Tibial nerve (tissue), 4 donors: ENCODE data around the gene ATP9B. TPM values are rescaled to one million over a fixed set of nuclear protein-coding genes. Genes with fewer than 3 reads are reported as not detected.
A peak's percentile ranks its signal among the peaks of the same experiment; 100 is the strongest.

Experiments
- DNase-seq, 2 donors: peaks; one replicate each; pipeline ENCODE4 v3.0.0-alpha.2; 2019; ENCODE audit warnings: low spot score in 2 of 2
- H3K27ac ChIP-seq, 4 donors: fragments of 200-600 bp; sonication (generic) in 3 of 4; one replicate each; pipeline ENCODE4 v1.5.1; 2017 to 2019; ENCODE audit warnings: mild to moderate bottlenecking in 1 of 4
- H3K27me3 ChIP-seq, 2 donors: fragments of 200-600 bp; sonication (generic) in 1 of 2; one replicate each; pipeline versions ENCODE4 v1.5.1 to v1.6.0; 2017 to 2019
- H3K36me3 ChIP-seq, 3 donors: fragments of 200-600 bp; sonication (generic); one replicate each; pipeline ENCODE4 v1.5.1; 2018 to 2019
- H3K4me1 ChIP-seq, 4 donors: fragments of 200-600 bp; sonication (generic) in 3 of 4; one replicate each; pipeline ENCODE4 v1.5.1; 2017 to 2019
- H3K4me3 ChIP-seq, 4 donors: fragments of 200-600 bp; sonication (generic) in 3 of 4; one replicate each; pipeline ENCODE4 v1.5.1; 2017 to 2019; ENCODE audit warnings: mild to moderate bottlenecking in 1 of 4, moderate library complexity in 1 of 4
- H3K9me3 ChIP-seq, 4 donors: fragments of 200-600 bp; sonication (generic) in 3 of 4; one replicate each; pipeline ENCODE4 v1.5.1; 2017 to 2019
- EP300 ChIP-seq, 2 donors: sonication (generic); formaldehyde crosslinking; IDR thresholded peaks; one replicate each; pipeline ENCODE4 v1.6.1; 2017; ENCODE audit warnings: antibody characterized with exemption in 2 of 2, mild to moderate bottlenecking in 1 of 2
- POLR2A ChIP-seq, 2 donors: fragments of 450-650 bp; IDR thresholded peaks; one replicate each; pipeline ENCODE4 v1.6.1; 2017; ENCODE audit warnings: antibody characterized with exemption in 2 of 2, mild to moderate bottlenecking in 2 of 2, moderate library complexity in 2 of 2
- WGBS, 2 donors: methylation state at CpG; one replicate each; pipeline ENCODE4 v1.1.5; 2018; 5-methylcytosine and 5-hydroxymethylcytosine counted together
- total RNA-seq, 4 donors: library from RNA; depleted of rRNA; stranded (reverse); fragments of >200 nt; gene quantifications; one replicate each; pipeline ENCODE4 v1.1.0, GENCODE V29; 2016
- TF ChIP-seq, protein P1 (sequence below), 5 experiments: fragments of 200-600 bp in 3 of 5; fragments of 450-650 bp in 2 of 5; sonication (generic) in 3 of 5; IDR thresholded peaks; one replicate each; pipeline ENCODE4 v1.5.1; 2016 to 2019; ENCODE audit warnings: antibody characterized with exemption in 5 of 5, mild to moderate bottlenecking in 3 of 5, moderate library complexity in 2 of 5

The ATP9B gene
- total RNA-seq, 4 donors from 2014 or later, result 56.9 to 68.7 (median 59.8) TPM

DNA sequence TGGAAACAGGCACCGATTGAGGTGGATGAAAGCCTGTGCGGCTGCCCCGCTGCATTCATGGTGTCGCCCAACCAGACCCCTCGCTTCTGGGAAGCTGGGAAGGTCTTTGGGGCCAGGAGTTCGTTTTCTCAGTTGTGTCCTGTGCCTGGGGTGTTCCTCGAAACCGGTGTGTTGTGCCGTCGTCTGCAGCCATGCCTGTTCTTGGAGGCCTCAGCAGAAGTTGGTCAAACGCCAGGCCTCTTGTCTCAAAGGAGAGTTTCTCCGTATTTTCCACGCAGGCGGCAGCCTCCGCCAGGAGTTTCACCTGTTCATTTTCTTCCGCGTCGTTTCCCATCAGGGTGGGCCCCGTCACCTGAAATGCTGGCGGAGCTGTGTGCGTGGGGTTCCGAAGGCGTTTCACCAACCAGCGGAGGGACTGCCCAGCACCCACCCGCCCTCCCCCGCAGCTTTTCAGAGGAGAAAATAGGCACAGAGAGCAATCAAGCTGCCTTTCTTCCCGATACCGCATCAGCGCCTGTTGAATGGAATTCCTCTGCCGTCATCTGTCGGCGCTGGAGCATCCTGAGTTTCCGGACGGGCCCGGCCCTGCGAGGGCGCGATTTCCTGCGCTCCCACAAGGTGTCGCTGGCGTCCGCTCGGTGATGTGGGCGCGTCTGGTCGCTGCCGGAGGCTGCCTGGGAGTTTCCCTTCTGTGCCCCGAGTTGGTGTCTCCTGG, 309.5 kb downstream of the ATP9B start:
- WGBS, 2 donors, result 39 to 69% methylated on average over 28 to 47 of the region's 48 CpGs

DNA sequence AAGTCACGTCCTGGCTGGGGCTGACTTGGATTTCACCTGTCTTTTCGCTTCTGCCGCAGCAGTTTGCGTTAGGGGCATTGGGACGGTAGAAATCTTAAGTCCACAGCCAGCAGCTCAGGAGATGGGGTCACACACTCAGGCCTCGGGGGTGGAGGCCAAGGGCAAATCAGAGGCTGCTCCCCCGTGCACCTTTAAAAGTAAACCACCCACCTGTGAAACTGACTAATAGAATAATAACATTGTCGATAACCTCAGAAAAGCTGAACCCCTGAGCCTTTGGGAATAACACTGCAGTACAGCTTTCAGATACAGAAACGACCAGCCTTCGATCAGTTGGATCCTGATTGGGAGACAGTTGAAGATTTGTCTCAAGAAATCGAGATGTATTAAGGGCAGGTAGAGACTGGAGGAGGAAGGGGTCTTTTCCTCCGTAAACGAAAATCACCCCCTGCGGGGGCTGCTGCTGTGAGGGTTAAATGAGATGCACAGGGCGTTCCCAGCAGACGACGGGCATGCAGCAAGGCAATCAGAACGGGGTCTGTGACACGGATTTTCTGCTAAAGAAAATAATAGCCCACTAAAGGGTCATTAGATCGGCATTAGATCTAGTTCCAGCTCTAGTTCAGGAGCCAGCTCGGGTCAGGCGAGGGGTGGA, 310.2 kb downstream of the ATP9B start:
- DNase-seq, result no peak
- H3K27ac ChIP-seq, result peak overlapping the region in 2 of 4 donors; percentile 11 to 76
- no peaks in the 10 kb centered on the region for H3K9me3 ChIP-seq
- 62 to 64% methylated on average over 22 of the region's 22 CpGs for WGBS, 2 donors
- no peak overlapping the region for H3K4me3 ChIP-seq
- peaks cover 0 to 32% (median 0%) of the 10 kb centered on the region in 3 donors for H3K36me3 ChIP-seq
- no peaks in the 10 kb centered on the region for H3K27me3 ChIP-seq
- peaks cover 0 to 14% (median 0%) of the 10 kb centered on the region in 4 donors for H3K4me1 ChIP-seq
- TF ChIP-seq, protein P1, sequence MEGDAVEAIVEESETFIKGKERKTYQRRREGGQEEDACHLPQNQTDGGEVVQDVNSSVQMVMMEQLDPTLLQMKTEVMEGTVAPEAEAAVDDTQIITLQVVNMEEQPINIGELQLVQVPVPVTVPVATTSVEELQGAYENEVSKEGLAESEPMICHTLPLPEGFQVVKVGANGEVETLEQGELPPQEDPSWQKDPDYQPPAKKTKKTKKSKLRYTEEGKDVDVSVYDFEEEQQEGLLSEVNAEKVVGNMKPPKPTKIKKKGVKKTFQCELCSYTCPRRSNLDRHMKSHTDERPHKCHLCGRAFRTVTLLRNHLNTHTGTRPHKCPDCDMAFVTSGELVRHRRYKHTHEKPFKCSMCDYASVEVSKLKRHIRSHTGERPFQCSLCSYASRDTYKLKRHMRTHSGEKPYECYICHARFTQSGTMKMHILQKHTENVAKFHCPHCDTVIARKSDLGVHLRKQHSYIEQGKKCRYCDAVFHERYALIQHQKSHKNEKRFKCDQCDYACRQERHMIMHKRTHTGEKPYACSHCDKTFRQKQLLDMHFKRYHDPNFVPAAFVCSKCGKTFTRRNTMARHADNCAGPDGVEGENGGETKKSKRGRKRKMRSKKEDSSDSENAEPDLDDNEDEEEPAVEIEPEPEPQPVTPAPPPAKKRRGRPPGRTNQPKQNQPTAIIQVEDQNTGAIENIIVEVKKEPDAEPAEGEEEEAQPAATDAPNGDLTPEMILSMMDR (IDR thresholded peaks at IDR 0.05), result no peak
- TF ChIP-seq POLR2A (IDR thresholded peaks at IDR 0.05), result no peak
- no peak for TF ChIP-seq EP300 (IDR thresholded peaks at IDR 0.05)

More for the DNA sequence above, 309.5 kb downstream of the ATP9B start:
- TF ChIP-seq EP300 (IDR thresholded peaks at IDR 0.05) (peak in 1 of 2 donors; percentile 65), POLR2A (IDR thresholded peaks at IDR 0.05) (no peak)
- TF ChIP-seq, protein P1 (IDR thresholded peaks at IDR 0.05), result peak; percentile 93 to 99 (median 98)
- peak in 1 of 2 donors; percentile 81 for DNase-seq
- H3K9me3 ChIP-seq, result no peaks in the 10 kb centered on the region
- peaks cover 0 to 32% (median 0%) of the 10 kb centered on the region in 3 donors for H3K36me3 ChIP-seq
- H3K4me1 ChIP-seq, result peaks cover 0 to 13% (median 0%) of the 10 kb centered on the region in 4 donors
- H3K27ac ChIP-seq, result peak overlapping the region in 3 of 4 donors; percentile 7 to 76 (median 11)
- H3K4me3 ChIP-seq, result no peak overlapping the region
- no peaks in the 10 kb centered on the region for H3K27me3 ChIP-seq

DNA sequence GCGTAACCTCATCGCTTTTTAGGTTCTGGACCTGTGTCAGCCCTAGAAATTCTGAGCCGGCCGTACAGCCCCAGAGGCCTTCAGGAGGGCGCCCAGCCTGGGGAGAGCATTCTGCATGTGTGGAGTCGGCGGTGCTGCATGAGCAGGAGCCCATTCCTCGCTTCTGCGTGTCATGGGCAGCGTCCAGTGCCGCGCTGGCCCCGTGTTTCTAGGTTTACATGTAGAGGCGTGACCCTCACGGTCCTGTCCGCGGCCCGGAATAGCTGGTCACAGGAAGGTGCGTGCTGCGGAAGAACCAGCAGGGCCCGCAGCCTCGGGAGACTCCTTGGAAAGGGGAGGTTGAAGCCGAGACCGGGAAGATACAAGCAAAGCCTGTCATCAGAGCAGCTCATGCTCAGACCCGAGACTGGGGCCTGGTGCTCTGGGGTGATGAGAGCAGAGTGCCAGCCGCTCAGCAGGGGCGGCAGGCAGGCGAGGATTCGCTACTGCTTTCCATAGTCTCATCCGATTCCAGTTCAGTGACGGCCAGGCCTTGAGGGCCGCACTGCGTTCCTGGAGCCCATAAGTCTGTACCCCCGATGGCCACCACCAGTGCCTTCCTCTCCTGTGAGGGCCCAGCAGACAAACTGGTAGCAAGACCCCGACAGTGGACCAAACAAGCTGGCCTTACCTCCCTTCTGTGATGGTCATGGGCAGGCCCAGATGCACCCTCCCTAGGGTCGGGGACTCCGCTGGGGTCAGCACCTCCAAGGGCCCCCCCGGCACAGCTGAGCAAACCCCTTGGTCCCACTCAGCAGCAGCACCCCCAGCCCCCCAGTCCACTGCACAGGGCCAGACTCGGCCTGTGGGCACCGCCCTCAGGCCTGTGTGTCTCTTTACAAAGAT, 311.0 kb downstream of the ATP9B start:
- WGBS, 2 donors, result 90 to 95% methylated on average over 28 to 33 of the region's 40 CpGs

DNA sequence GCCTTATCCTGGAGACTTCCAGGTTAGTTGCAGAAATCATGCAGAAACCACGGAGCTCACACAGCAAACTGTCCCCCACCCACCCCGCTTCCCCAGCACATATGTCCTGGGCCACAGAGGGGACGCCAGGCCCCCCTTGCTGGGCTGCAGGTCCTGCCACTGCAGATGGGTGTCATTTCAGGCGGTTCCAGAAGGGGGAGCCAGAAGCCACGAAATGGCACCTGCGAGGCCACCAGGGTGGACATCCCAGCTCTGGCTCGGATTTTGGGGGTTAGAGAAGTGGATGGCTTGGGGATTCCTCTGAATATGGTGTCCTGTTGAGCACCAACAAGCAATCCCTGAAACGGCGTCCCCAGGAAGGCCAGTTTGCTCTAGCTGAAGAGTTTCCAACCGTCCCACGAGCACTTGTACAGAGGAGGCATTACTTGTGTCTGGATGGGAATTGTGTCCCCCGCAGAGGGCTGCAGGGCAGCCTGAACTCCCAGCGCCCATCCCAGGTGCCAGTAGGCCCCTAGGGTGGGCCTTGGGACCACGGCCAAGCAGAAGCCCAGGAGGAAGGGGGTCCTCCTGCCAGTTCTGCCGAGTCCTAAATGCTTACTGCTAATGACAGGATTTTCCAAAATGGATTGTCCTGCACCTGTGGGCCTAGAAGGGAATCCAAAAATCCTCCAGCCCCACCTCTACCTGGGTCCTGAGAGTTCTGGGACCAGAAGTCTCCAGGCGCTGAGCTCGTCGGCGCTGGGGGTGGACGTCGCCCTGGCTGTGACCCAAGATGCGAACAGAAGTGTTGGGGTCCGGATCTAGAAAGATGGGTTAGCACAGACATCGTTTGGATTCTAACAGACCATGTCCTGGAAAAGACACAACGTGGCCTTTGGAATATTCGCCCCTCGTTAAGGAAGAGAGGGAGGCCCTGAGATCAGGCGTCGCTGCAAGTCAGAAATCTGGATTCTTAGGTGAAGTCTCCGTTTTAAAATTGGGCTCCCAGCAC, 311.9 kb downstream of the ATP9B start:
- H3K4me3 ChIP-seq, result no peak overlapping the region
- no peaks in the 10 kb centered on the region for H3K9me3 ChIP-seq
- DNase-seq, result peak; percentile 65 to 82
- H3K36me3 ChIP-seq, result peaks cover 0 to 18% (median 0%) of the 10 kb centered on the region in 3 donors
- 64 to 69% methylated on average over 22 to 28 of the region's 30 CpGs for WGBS, 2 donors
- TF ChIP-seq, protein P1 (IDR thresholded peaks at IDR 0.05), result peak; percentile 85 to 92 (median 87)
- TF ChIP-seq POLR2A (IDR thresholded peaks at IDR 0.05) (no peak), EP300 (IDR thresholded peaks at IDR 0.05) (no peak)
- no peak overlapping the region for H3K27ac ChIP-seq
- peaks cover 0 to 28% (median 0%) of the 10 kb centered on the region in 4 donors for H3K4me1 ChIP-seq
- H3K27me3 ChIP-seq, result no peaks in the 10 kb centered on the region

More for the DNA sequence above, 311.0 kb downstream of the ATP9B start:
- no peaks in the 10 kb centered on the region for H3K27me3 ChIP-seq
- TF ChIP-seq POLR2A (IDR thresholded peaks at IDR 0.05) (no peak), EP300 (IDR thresholded peaks at IDR 0.05) (no peak)
- TF ChIP-seq, protein P1 (IDR thresholded peaks at IDR 0.05), result no peak
- H3K4me3 ChIP-seq, result no peak overlapping the region
- peaks cover 0 to 24% (median 0%) of the 10 kb centered on the region in 3 donors for H3K36me3 ChIP-seq
- H3K27ac ChIP-seq, result peak overlapping the region in 1 of 4 donors; percentile 76
- no peaks in the 10 kb centered on the region for H3K9me3 ChIP-seq
- DNase-seq, result no peak
- H3K4me1 ChIP-seq, result peaks cover 0 to 20% (median 0%) of the 10 kb centered on the region in 4 donors
